ENCODE measurements around the gene FANK1. TPM values are rescaled to one million over a fixed set of nuclear protein-coding genes. Genes with fewer than 3 reads are reported as not detected.

Gene FANK1
- 0.85 and 2.8 TPM in 2 replicates for total RNA-seq (2014; rRNA removed; shearing (Covaris generic))

DNA sequence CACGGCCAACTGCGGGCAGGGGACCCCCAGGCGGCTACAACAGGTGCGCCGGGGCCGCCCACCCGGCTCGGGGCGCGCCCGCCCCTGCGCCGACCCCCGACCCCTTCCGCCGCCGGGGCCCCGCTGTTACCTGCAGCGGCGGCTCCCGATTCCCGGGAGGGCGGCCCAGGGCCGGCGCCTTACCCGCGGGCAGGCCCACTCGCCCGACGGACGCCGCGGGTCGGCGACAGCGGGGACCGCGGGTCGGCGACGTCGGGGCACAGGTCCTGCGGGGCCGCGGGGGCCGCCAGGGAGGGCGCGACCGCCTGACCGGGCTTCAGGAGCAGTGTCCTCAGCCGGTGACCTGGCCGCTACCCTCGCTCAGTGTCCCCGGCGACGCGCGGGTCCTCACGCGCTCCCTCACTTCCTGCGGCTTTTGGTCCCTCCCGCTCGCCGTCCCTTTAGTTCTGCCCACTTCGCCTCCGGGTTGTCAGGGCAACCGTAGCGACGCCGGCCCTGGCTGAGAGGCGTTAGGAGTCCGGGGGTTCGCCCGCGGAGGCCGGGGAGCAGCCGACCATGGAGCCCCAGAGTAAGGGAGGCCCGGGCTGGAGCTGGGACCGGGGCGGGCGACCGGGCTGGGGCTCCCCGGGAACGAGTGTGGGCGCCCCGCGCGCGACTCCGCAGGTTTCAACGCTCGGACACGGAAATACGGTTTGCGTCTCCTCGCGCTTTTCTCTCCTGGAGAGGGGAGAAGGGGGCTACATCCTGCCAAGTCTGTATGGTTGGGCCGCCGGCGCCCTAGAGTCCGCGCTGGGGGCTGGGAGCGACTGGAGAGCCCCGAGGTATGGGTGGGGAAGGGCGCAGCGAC lies at the start of gene FANK1:
FANK1 (plus strand) TSS at position 477 of the 847 bp plus-strand sequence; CDS start at position 556, 79 bp downstream.

DNA sequence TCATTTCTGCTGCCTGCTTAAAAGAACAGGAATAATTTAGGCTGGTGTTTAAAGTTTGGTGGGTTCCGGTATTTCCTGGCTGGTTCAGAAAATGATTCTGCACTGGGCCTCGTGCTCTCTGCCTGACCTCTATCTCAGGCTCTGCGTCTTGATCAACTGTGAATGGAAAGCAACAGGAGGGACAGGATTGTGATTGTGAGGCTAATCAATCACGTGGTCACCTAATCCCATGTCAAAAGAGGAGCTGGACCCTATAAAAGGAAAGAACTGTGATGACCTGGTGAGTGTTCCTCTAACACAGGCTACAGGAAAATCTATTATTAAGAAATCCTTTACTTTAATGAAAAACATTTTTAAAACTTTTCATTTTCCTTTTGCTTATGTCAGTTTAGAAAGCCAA lies 15.2 kb upstream of the FANK1 start, which contains the start of gene DHX32:
DHX32 (minus strand) TSS at position 101 of the 400 bp plus-strand sequence. CDS start 468 bp downstream, outside the sequence.

Small RNA genes lying within 50 kb of the gene (small RNA-seq; reads per million reads assigned to genes)
- gene GNG10P1 (not detected), gene RF00017 (not detected), gene RNU2-42P (not detected)

Other genes with a start within 250 kb of the FANK1 start
- gene TEX36, start 213.4 kb upstream of the FANK1 start, total RNA-seq (2014; rRNA removed; shearing (Covaris generic)) = 0.27 and 0.30 TPM in 2 replicates
- 32.2 and 33.2 TPM in 2 replicates for gene EDRF1, start 176.9 kb upstream of the FANK1 start, total RNA-seq (2014; rRNA removed; shearing (Covaris generic))
- 0.19 TPM in 1 of 2 replicates, not detected in the other for gene MMP21, start 120.7 kb upstream of the FANK1 start, total RNA-seq (2014; rRNA removed; shearing (Covaris generic))
- gene UROS, start 73.3 kb upstream of the FANK1 start, total RNA-seq (2014; rRNA removed; shearing (Covaris generic)) = 60.1 and 65.3 TPM in 2 replicates
- 59.4 and 70.7 TPM in 2 replicates for gene BCCIP, start 73.0 kb upstream of the FANK1 start, total RNA-seq (2014; rRNA removed; shearing (Covaris generic))
- gene DHX32, start 15.3 kb upstream of the FANK1 start, total RNA-seq (2014; rRNA removed; shearing (Covaris generic)) = 30.8 and 32.1 TPM in 2 replicates